ENCODE data around the gene FANCC.

FANCC gene

DNA sequence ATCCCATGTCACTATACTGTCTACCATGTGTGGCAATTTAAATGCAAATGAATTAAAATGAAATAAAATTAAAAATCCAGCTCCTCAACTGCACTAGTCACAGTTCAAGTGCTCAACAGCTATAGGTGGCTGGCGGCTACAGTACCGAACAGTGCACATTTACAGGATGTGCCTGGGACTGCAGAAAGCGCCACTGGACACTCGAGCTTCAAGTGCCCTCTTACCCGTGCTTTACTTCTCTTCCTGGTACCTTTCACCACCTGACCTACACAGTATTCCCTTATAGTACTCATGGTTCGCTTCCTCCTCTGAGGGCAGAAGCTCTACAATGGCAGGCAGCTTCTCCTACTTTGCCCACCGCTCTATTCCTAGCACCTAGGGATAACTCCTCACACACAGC, 166.6 kb downstream of the FANCC start:
- no peak for TF ChIP-seq ZFX (IDR thresholded peaks at IDR 0.05)
- TF ChIP-seq, protein P1, sequence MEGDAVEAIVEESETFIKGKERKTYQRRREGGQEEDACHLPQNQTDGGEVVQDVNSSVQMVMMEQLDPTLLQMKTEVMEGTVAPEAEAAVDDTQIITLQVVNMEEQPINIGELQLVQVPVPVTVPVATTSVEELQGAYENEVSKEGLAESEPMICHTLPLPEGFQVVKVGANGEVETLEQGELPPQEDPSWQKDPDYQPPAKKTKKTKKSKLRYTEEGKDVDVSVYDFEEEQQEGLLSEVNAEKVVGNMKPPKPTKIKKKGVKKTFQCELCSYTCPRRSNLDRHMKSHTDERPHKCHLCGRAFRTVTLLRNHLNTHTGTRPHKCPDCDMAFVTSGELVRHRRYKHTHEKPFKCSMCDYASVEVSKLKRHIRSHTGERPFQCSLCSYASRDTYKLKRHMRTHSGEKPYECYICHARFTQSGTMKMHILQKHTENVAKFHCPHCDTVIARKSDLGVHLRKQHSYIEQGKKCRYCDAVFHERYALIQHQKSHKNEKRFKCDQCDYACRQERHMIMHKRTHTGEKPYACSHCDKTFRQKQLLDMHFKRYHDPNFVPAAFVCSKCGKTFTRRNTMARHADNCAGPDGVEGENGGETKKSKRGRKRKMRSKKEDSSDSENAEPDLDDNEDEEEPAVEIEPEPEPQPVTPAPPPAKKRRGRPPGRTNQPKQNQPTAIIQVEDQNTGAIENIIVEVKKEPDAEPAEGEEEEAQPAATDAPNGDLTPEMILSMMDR (conservative IDR thresholded peaks at IDR 0.05) = no peak

DNA sequence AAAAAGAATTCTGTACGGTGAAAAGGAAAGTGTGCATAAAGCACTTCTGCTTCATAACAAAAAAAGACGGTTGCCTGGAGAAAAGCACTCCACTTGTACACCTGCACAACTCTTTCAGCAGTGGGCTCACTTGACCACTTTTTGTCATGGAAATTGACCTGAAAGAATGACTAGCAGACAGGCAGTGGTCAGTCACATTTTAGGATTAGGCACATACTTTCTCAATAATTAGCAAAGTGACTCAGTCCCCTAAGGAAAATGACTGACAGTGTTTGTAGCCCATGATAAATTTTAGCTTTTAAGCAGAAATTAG, 169.3 kb downstream of the FANCC start:
- no peak overlapping the region for H3K27ac ChIP-seq
- TF ChIP-seq, protein P1 (conservative IDR thresholded peaks at IDR 0.05) = no peak
- TF ChIP-seq ZFX (IDR thresholded peaks at IDR 0.05) = no peak

More for the DNA sequence above, 166.6 kb downstream of the FANCC start:
- H3K27ac ChIP-seq = no peak overlapping the region

DNA sequence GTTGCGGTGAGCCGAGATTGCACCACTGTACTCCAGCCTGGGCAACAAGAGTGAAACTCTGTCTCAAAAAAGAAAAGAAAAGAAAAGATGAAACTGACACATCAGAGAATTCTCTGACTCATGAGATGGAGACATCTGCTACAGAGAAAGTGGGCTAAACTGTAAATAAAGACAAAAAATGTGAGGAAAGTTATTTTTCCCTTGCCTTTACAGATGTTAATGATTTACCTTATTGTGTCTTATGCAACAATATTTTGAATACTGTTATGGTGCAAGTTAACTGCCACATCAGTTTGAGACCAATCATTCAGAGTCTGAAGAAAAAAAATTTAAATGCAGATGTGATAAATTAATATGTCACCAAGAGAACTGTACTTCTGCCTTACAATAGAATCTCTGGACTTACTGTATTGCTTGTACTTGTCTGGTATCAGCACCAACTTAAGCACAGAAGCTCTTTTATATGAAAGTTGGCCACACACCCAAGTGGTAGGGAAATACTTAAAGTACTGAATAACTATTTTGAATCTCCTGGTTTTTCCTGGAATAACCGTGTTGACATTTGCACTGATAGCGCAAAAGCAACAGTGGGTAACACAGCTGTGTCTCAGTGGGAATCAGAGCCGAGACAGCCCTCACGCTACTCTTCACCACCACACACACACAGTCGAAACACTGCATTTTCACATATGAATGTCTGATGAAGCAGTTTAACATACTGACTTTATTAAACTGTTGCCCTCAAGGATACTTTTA, 169.9 kb downstream of the FANCC start:
- H3K27ac ChIP-seq = no peak overlapping the region
- TF ChIP-seq, protein P1 (conservative IDR thresholded peaks at IDR 0.05) = no peak
- no peak for TF ChIP-seq ZFX (IDR thresholded peaks at IDR 0.05)

DNA sequence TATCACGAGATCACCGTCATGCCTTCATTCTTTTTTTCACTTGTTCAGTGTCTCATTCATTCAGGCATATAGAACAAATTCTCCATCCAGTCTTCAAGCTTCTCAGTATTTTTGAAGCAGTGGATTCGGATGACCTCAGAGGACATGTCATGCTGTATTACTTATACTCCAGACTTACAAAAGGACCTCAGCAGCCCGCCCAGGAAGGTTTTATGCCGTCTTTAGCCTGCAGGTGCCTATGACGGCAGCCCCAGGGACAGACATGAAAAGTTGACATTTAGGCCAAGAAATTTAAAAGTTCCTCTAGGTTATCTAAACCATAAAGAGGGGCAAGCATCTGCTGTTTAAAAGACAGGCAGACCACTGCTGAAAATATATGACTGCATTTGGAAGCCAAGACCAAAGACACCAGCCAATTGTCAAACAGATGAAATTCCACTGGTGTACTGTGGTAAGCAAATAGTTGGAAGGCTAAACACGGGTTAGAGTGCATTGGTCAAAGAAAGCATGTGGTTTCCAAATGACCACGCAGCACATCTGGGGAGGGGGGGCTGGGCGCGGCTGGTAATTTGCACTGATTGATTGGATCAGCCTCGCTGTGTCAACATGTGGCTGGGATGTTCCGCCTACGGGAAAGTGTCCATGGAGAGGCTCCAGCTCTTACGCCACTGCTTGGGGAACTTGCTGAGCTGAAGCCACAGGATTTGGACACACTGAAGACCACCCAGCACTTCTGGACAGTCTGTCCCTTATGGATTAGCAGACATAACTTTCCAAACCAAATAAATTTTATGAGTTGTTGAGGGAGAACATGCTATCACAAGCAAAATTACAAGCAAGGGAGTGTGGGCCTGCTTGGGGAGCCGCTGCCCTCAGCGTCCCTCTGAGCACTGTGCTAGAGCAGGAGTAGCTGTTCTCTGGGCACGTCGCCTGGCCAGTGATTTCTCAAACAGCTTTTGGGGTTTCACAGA, 173.6 kb downstream of the FANCC start:
- no peak for TF ChIP-seq ZFX (IDR thresholded peaks at IDR 0.05)
- TF ChIP-seq, protein P1 (conservative IDR thresholded peaks at IDR 0.05) = no peak
- H3K27ac ChIP-seq = no peak overlapping the region

DNA sequence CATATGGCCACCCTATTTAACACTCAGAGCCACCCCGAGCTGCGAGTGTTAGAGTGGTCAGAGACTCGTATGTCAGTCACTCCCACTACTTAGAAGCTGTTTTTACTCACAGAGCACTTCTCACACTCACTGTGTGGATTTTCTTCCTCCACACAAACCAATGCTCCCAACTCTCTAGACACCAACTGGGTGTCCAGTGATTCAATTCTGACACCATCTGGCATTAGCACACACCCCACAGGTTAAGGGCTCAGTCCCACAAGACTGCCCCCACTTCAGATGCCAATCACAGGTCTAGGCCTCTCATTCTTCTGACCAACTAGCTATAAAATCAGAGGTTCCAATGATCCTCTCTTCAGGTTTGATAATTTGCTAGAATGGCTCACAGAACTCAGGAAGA, 174.8 kb downstream of the FANCC start:
- TF ChIP-seq, protein P1 (conservative IDR thresholded peaks at IDR 0.05) = no peak
- no peak for TF ChIP-seq ZFX (IDR thresholded peaks at IDR 0.05)
- H3K27ac ChIP-seq = no peak overlapping the region

DNA sequence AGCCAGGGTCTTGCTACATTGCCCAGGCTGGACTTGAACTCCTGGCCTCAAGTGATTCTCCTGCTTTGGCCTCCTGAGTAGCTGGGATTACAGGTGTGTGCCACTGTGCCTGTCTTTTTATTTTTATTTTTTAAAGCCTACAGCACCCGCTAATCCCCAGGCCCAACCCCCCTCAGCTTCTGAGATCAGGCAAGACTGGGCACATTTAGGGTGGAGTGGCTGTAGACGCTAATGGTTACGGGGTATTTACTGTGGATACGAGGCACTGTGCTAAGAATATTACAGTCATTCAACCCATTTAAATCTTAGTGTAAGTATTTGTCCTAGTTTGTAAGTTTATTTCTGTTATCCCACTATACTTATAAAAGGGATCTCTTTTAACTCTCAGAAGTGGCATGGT, 175.2 kb downstream of the FANCC start:
- no peak overlapping the region for H3K27ac ChIP-seq
- TF ChIP-seq ZFX (IDR thresholded peaks at IDR 0.05) = no peak
- TF ChIP-seq, protein P1 (conservative IDR thresholded peaks at IDR 0.05) = no peak

DNA sequence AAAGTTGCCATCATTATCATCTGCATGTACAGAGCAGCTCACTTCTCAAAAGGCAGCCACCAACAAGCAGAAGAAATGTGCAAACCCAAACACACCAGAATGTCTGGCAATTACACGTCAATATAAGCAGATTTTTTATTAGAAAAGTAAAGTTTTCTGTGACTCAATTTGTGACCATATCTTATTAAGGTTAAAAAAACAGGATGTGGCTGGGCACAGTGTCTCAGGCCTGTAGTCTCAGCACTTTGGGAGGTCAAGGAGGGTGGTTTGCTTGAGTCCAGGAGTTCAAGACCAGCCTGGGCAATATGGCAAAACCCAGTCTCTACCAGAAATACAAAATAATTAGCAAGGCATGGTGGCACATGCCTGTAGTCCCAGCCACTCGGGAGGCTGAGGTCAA, 176.7 kb downstream of the FANCC start:
- no peak overlapping the region for H3K27ac ChIP-seq
- TF ChIP-seq ZFX (IDR thresholded peaks at IDR 0.05) = no peak
- TF ChIP-seq, protein P1 (conservative IDR thresholded peaks at IDR 0.05) = no peak

All from C4-2B (cell line).